Stimulated activated CD8-positive, alpha-beta memory T cell treated with anti-CD3 and anti-CD28 coated beads, Interleukin-4, amount 100 ng/mL, for 4 hours (primary cell): Measurements from ENCODE around the gene SHB.

Experiments
- DNase-seq, 2 donors: peaks; one replicate each; pipeline ENCODE4 v3.0.0-alpha.2; 2020; ENCODE audit warnings: low read depth in 2 of 2, low spot score in 1 of 2

SHB gene

GRCh38 chr9:38043931-38044623 is 24.9 kb downstream of the SHB start:
- no peak for DNase-seq

GRCh38 chr9:38042626-38043357 is 26.2 kb downstream of the SHB start:
- DNase-seq = no peak

GRCh38 chr9:38041564-38042243 is 27.3 kb downstream of the SHB start:
- DNase-seq = no peak

- DNase-seq = no peak
Measured at GRCh38 chr9:38039907-38040682, 28.9 kb downstream of the SHB start.

GRCh38 chr9:38039090-38039906 is 29.7 kb downstream of the SHB start:
- no peak for DNase-seq

- no peak for DNase-seq
Measured at GRCh38 chr9:38038307-38039089, 30.5 kb downstream of the SHB start.

GRCh38 chr9:38037981-38038306 is 31.1 kb downstream of the SHB start:
- no peak for DNase-seq

- DNase-seq = no peak
Measured at GRCh38 chr9:38036359-38037084, 32.5 kb downstream of the SHB start.

- DNase-seq = no peak
Measured at GRCh38 chr9:38035873-38036272, 33.2 kb downstream of the SHB start.

- DNase-seq = no peak
Measured at GRCh38 chr9:38033941-38034340, 35.1 kb downstream of the SHB start.

GRCh38 chr9:38032266-38033110 is 36.5 kb downstream of the SHB start:
- DNase-seq = no peak

GRCh38 chr9:38031594-38031993 is 37.4 kb downstream of the SHB start:
- no peak for DNase-seq

- no peak for DNase-seq
Measured at GRCh38 chr9:38030658-38031057, 38.4 kb downstream of the SHB start.

- DNase-seq = no peak
Measured at GRCh38 chr9:38029915-38030638, 39.0 kb downstream of the SHB start.

- DNase-seq = no peak
Measured at GRCh38 chr9:38027714-38028113, 41.3 kb downstream of the SHB start.

GRCh38 chr9:38026840-38027527 is 42.0 kb downstream of the SHB start:
- no peak for DNase-seq
